HepG2 (cell line): ENCODE data around the gene INF2. TPM values are rescaled to one million over a fixed set of nuclear protein-coding genes. Genes with fewer than 3 reads are reported as not detected.

Experiments
- ATAC-seq: fragments of 200-7000 bp; cut with Tn5 transposase; 3 replicates; pipeline ENCODE4 v1.9.1; 2020; ENCODE audit warnings: mild to moderate bottlenecking, moderate library complexity
- BruUV-seq: library from RNA; stranded (reverse); fragments of 400-500 nt; replicated peaks from 2 replicates; lab custom pipeline; 2021; lab: Mats Ljungman, UMichigan
- CTCF ChIA-PET: fragments of 300-600 bp; formaldehyde crosslinking; extraction: SDS; loops from one replicate; lab custom pipeline; 2021; ENCODE audit warnings: low total read pairs, inconsistent platforms, low intra/inter-chr PET ratio; lab: Yijun Ruan, JAX
- POLR2A ChIA-PET: fragments of 350-600 bp; sonication (Branson Sonifier 250); formaldehyde crosslinking; loops from one replicate; lab custom pipeline; 2020; ENCODE audit warnings: antibody characterized with exemption, inconsistent platforms; lab: Yijun Ruan, JAX
- DNase-seq: peaks from one replicate; pipeline ENCODE4 v3.0.0-alpha.2; 2015; ENCODE audit warnings: low spot score
- FAIRE-seq: peaks from 3 replicates; lab custom pipeline; 2011; peaks lifted over from hg19 to GRCh38; lab: Jason Lieb, UNC
- H2AFZ ChIP-seq: one replicate; pipeline ENCODE4 v1.6.1; 2011; ENCODE audit warnings: low read length, inconsistent platforms
- H3K27ac ChIP-seq: fragments of 300-600 bp; 3 replicates; pipeline ENCODE4 v1.8.0; 2011; ENCODE audit warnings: mixed run types, mild to moderate bottlenecking, mixed read lengths, low read length, inconsistent platforms; ENCODE audit not compliant: insufficient read depth; ENCODE audit errors: extremely low read length
- H3K27me3 ChIP-seq, 2 experiments: fragments of 200-600 bp in 1 of 2; 2 replicates in 1 of 2; 3 replicates in 1 of 2; pipeline versions ENCODE4 v1.6.0 to v1.8.0; 2011; ENCODE audit warnings: low read length in 2 of 2, mild to moderate bottlenecking in 2 of 2, moderate library complexity in 2 of 2, inconsistent platforms in 1 of 2; ENCODE audit not compliant: insufficient read depth in 2 of 2, control insufficient read depth in 1 of 2
- H3K36me3 ChIP-seq, 2 experiments: fragments of 200-600 bp in 1 of 2; replicated peaks in 1 of 2; 2 replicates in 1 of 2; 3 replicates in 1 of 2; pipeline versions ENCODE4 v1.5.1 to v1.8.0; 2011; ENCODE audit warnings: low read length in 2 of 2, inconsistent platforms in 1 of 2; ENCODE audit not compliant: insufficient read depth in 2 of 2, control insufficient read depth in 1 of 2
- H3K4me1 ChIP-seq: 2 replicates; pipeline ENCODE4 v1.5.1; 2012; ENCODE audit warnings: low read length, inconsistent platforms; ENCODE audit not compliant: insufficient read depth
- H3K4me2 ChIP-seq: 2 replicates; pipeline ENCODE4 v1.6.0; 2011; ENCODE audit warnings: low read depth, low read length, inconsistent platforms
- H3K4me3 ChIP-seq, 3 experiments: fragments of 200-600 bp in 1 of 3; sonication (generic), shearing (Covaris generic) in 1 of 3; replicated peaks in 1 of 3; 2 replicates each; pipeline ENCODE4 v1.5.1; 2011 to 2016; ENCODE audit warnings: low read length in 3 of 3, inconsistent platforms in 2 of 3, low read depth in 2 of 3, mild to moderate bottlenecking in 2 of 3, control low read depth in 1 of 3, mixed read lengths in 1 of 3; ENCODE audit not compliant: insufficient read depth in 1 of 3
- H3K79me2 ChIP-seq: one replicate; pipeline ENCODE4 v1.6.1; 2011; ENCODE audit warnings: low read length, inconsistent platforms; ENCODE audit not compliant: insufficient read depth
- H3K9ac ChIP-seq: 2 replicates; pipeline ENCODE4 v1.6.0; 2011; ENCODE audit warnings: mild to moderate bottlenecking, low read depth, low read length, inconsistent platforms; ENCODE audit not compliant: insufficient read depth
- H3K9me3 ChIP-seq: 2 replicates; pipeline ENCODE4 v1.5.1; 2012; ENCODE audit warnings: mild to moderate bottlenecking, low read length
- H4K20me1 ChIP-seq: 2 replicates; pipeline ENCODE4 v1.6.0; 2011; ENCODE audit warnings: inconsistent platforms, mild to moderate bottlenecking, low read length, moderate library complexity; ENCODE audit not compliant: insufficient read depth
- CAMTA2 ChIP-seq: sonication (generic); formaldehyde crosslinking; IDR thresholded peaks from 2 replicates; pipeline ENCODE4 v1.4.0; 2020; ENCODE audit warnings: mild to moderate bottlenecking, missing genetic modification reagents, borderline replicate concordance
- PHF5A ChIP-seq: IDR thresholded peaks from one replicate; pipeline ENCODE4 v1.6.1; 2018; ENCODE audit warnings: low read depth, missing genetic modification reagents; ENCODE audit not compliant: unreplicated experiment
- TRAFD1 ChIP-seq: sonication (generic); formaldehyde crosslinking; IDR thresholded peaks from 2 replicates; pipeline ENCODE4 v1.5.1; 2020; ENCODE audit warnings: missing genetic modification reagents, mild to moderate bottlenecking, borderline replicate concordance
- ZNF274 ChIP-seq: sonication (generic); formaldehyde crosslinking; IDR thresholded peaks from 2 replicates; pipeline ENCODE4 v1.5.1; 2020; ENCODE audit warnings: mild to moderate bottlenecking, missing genetic modification reagents
- ZNF44 ChIP-seq: sonication (generic); formaldehyde crosslinking; IDR thresholded peaks from 2 replicates; pipeline ENCODE4 v1.5.1; 2020; ENCODE audit warnings: mild to moderate bottlenecking, missing genetic modification reagents
- ZSCAN31 ChIP-seq: sonication (generic); formaldehyde crosslinking; IDR thresholded peaks from 2 replicates; pipeline ENCODE4 v1.5.0; 2020; ENCODE audit warnings: low read depth, mild to moderate bottlenecking, missing genetic modification reagents
- WGBS: methylation state at CpG from one replicate; pipeline ENCODE4 v1.1.6; 2017; ENCODE audit warnings: low lambda C conversion rate; 5-methylcytosine and 5-hydroxymethylcytosine counted together
- in situ Hi-C: cut with HindIII; loops from 2 replicates; pipeline ENCODE4 v1.10.0; 2017; ENCODE audit warnings: low pct_unique_long_range_greater_than_20kb; ENCODE audit not compliant: extremely low pct_ligation_motif_present
- intact Hi-C: fragments of 100-400 bp; cut with micrococcal nuclease; formaldehyde crosslinking; loops from one replicate; pipeline ENCODE4 v1.10.0; 2022; ENCODE audit not compliant: unreplicated experiment
- polyA plus RNA-seq, 8 experiments: library from polyadenylated mRNA; depleted of rRNA in 3 of 8; stranded (reverse) in 7 of 8; unstranded in 1 of 8; fragments of >200 nt; fragmentation: Illumina TruSeq in 4 of 8; extraction: Trizol in 4 of 8; gene quantifications; 2 replicates each; pipeline versions ENCODE4 v1.2.1 to v1.2.3, GENCODE V29; 2011 to 2016; ENCODE audit warnings: low read depth in 4 of 8, missing spikeins in 1 of 8, mixed read lengths in 1 of 8; ENCODE audit not compliant: insufficient read depth in 1 of 8
- total RNA-seq, 5 experiments: library from RNA; depleted of rRNA; stranded (reverse); fragments of >200 nt; fragmentation: Illumina TruSeq; extraction: Trizol; gene quantifications; 2 replicates each; pipeline ENCODE4 v1.2.3, GENCODE V29; 2016; ENCODE audit warnings: low read depth in 1 of 5

The INF2 gene
- total and polyA plus RNA-seq, 2 of the 13 experiments (the other 11 are each of a cell fraction or from before 2014, with no cell fraction given): 16.4 to 26.4 TPM

DNA sequence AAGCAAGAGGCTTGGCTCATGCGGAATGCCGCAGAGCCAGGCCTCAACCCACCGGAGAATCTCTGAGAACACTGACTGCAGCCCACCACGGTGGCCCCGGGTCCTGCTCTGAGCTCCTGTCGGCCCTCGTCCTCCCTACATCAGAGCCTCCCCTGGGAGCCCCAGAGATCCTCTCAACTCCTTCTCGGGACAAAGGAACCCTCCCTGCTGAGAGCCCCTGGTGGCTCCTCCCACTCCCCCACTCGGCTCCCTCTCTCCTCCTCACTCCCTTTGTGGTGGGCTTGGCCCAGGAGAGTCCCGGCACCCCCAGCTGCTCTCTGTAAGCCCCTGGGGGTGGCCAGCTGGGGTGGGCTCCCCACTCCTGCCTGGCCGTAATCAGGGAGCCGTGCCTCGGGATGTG, 11.1 kb upstream of the INF2 start:
- H3K4me2 ChIP-seq: no peak overlapping the region
- BruUV-seq: no TSS peak
- no peaks in the 10 kb centered on the region for H3K36me3 ChIP-seq
- no peak overlapping the region for H2AFZ ChIP-seq
- WGBS: 82% methylated on average over 13 of the region's 13 CpGs
- no peaks in the 10 kb centered on the region for H3K79me2 ChIP-seq
- no peak overlapping the region for H3K9ac ChIP-seq
- no peak for TF ChIP-seq ZNF44
- no peak for TF ChIP-seq CAMTA2
- TF ChIP-seq PHF5A (CRISPR knock-in tag): no peak
- TF ChIP-seq ZSCAN31: no peak
- TF ChIP-seq ZNF274 (CRISPR knock-in tag): no peak
- no peak for TF ChIP-seq TRAFD1 (CRISPR knock-in tag)
- intact Hi-C loops (no loop called here), in situ Hi-C loops (no loop called here)
- ChIA-PET CTCF (no interaction called here), POLR2A (interaction anchor here (2.2 to 7.6 kb wide), 2 partner anchors 9 to 12 kb away, joined by 22 to 179 read pairs; no protein-coding TSS in a partner anchor)
- DNase-seq: no peak
- peaks cover 77% of the 10 kb centered on the region for H3K4me1 ChIP-seq
- H3K9me3 ChIP-seq: no peaks in the 10 kb centered on the region
- no peaks in the 10 kb centered on the region for H4K20me1 ChIP-seq
- H3K27ac ChIP-seq: no peak overlapping the region
- H3K4me3 ChIP-seq: no peak overlapping the region
- no peaks in the 10 kb centered on the region; a peak in 1 of 5 replicates for H3K27me3 ChIP-seq
- no peak for FAIRE-seq
- ATAC-seq: no peak
